ENCODE data around the gene VPS26A. TPM values are rescaled to one million over a fixed set of nuclear protein-coding genes. Genes with fewer than 3 reads are reported as not detected.
"Not testable (repeated sequence)": the region's sequence is repeated elsewhere in the genome, so short reads cannot be mapped to it uniquely, and the experiment has no call there.

VPS26A gene
- total RNA-seq, 2 donors from 2014 or later, result 44.2 to 58.2 TPM

GRCh38 chr10:69151984-69152383 lies 28.0 kb downstream of the VPS26A start:
- DNase-seq (ENCODE audit: low spot score), result no peak
- intact Hi-C loops (cut with DNase I), result no loop called here

- no peak for DNase-seq (ENCODE audit: low spot score)
- intact Hi-C loops (cut with DNase I), result no loop called here
These were observed 29.2 kb downstream of the VPS26A start for GRCh38 chr10:69153227-69153626.

- DNase-seq (ENCODE audit: low spot score), result no peak
- intact Hi-C loops (cut with DNase I), result no loop called here
These were observed 36.8 kb downstream of the VPS26A start for GRCh38 chr10:69160809-69161241.

- no peak for DNase-seq (ENCODE audit: low spot score)
- intact Hi-C loops (cut with DNase I), result no loop called here
These were observed 44.5 kb downstream of the VPS26A start for GRCh38 chr10:69168493-69168892.

GRCh38 chr10:69172241-69172982 lies 48.4 kb downstream of the VPS26A start:
- intact Hi-C loops (cut with DNase I), result no loop called here
- DNase-seq (ENCODE audit: low spot score), result no peak

GRCh38 chr10:69175326-69175725 lies 51.3 kb downstream of the VPS26A start:
- intact Hi-C loops (cut with DNase I); DNase-seq (ENCODE audit: low spot score): not testable (repeated sequence)

- intact Hi-C loops (cut with DNase I), result no loop called here
- no peak for DNase-seq (ENCODE audit: low spot score)
These were observed 52.8 kb downstream of the VPS26A start for GRCh38 chr10:69176823-69177222.

- DNase-seq (ENCODE audit: low spot score), result no peak
These were observed 55.2 kb downstream of the VPS26A start for GRCh38 chr10:69179089-69179742.

GRCh38 chr10:69179743-69180524 lies 56.0 kb downstream of the VPS26A start, which contains the start of gene SUPV3L1:
Gene SUPV3L1, plus strand, starts transcription at chr10:69180234. Its CDS starts 58 bp downstream, at chr10:69180292.
- peak; percentile 97 for DNase-seq (ENCODE audit: low spot score)
- intact Hi-C loops (cut with DNase I), result no loop called here

More at GRCh38 chr10:69179089-69179742, 55.2 kb downstream of the VPS26A start:
- intact Hi-C loops (cut with DNase I), result no loop called here

- no peak for DNase-seq (ENCODE audit: low spot score)
- intact Hi-C loops (cut with DNase I), result no loop called here
These were observed 56.7 kb downstream of the VPS26A start for GRCh38 chr10:69180525-69181204.

GRCh38 chr10:69181433-69181832 lies 57.5 kb downstream of the VPS26A start:
- DNase-seq (ENCODE audit: low spot score), result no peak
- intact Hi-C loops (cut with DNase I), result no loop called here

- no peak for DNase-seq (ENCODE audit: low spot score)
- intact Hi-C loops (cut with DNase I), result no loop called here
These were observed 58.0 kb downstream of the VPS26A start for GRCh38 chr10:69182005-69182404.

GRCh38 chr10:69186524-69186923 lies 62.5 kb downstream of the VPS26A start:
- DNase-seq (ENCODE audit: low spot score), result no peak
- intact Hi-C loops (cut with DNase I), result no loop called here

- intact Hi-C loops (cut with DNase I), result no loop called here
- DNase-seq (ENCODE audit: low spot score), result no peak
These were observed 77.1 kb downstream of the VPS26A start for GRCh38 chr10:69201045-69201444.

- intact Hi-C loops (cut with DNase I), result no loop called here
- DNase-seq (ENCODE audit: low spot score), result no peak
These were observed 78.4 kb downstream of the VPS26A start for GRCh38 chr10:69202332-69202731.

GRCh38 chr10:69208761-69209160 lies 84.8 kb downstream of the VPS26A start:
- DNase-seq (ENCODE audit: low spot score), result no peak
- intact Hi-C loops (cut with DNase I), result no loop called here

GRCh38 chr10:69209787-69210484 lies 86.0 kb downstream of the VPS26A start:
- intact Hi-C loops (cut with DNase I), result no loop called here
- no peak for DNase-seq (ENCODE audit: low spot score)

- intact Hi-C loops (cut with DNase I), result no loop called here
- no peak for DNase-seq (ENCODE audit: low spot score)
These were observed 87.1 kb downstream of the VPS26A start for GRCh38 chr10:69211104-69211503.

- DNase-seq (ENCODE audit: low spot score), result no peak
- intact Hi-C loops (cut with DNase I), result no loop called here
These were observed 87.5 kb downstream of the VPS26A start for GRCh38 chr10:69211524-69211923.
